Stomach smooth muscle (tissue), 2 donors: ENCODE data around the gene TSC22D1.

Source experiments
- H3K27ac ChIP-seq: one replicate; pipeline ENCODE4 v1.7.0; 2013; ENCODE audit warnings: mild to moderate bottlenecking, low read length, inconsistent platforms
- H3K27me3 ChIP-seq, 2 donors: one replicate each; pipeline ENCODE4 v1.7.0; 2013; ENCODE audit warnings: low read length in 2 of 2; ENCODE audit not compliant: insufficient read depth in 2 of 2, control insufficient read depth in 1 of 2
- H3K36me3 ChIP-seq, 2 donors: one replicate each; pipeline ENCODE4 v1.7.0; 2013; ENCODE audit warnings: low read length in 2 of 2; ENCODE audit not compliant: control insufficient read depth in 2 of 2, insufficient read depth in 2 of 2
- H3K4me1 ChIP-seq: one replicate; pipeline ENCODE4 v1.7.0; 2013; ENCODE audit warnings: low read length; ENCODE audit not compliant: control insufficient read depth, insufficient read depth
- H3K4me3 ChIP-seq, 2 donors: one replicate each; pipeline ENCODE4 v1.7.0; 2013; ENCODE audit warnings: low read length in 2 of 2
- H3K9ac ChIP-seq, 2 donors: one replicate each; pipeline ENCODE4 v1.7.0; 2013; ENCODE audit warnings: low read length in 2 of 2, mild to moderate bottlenecking in 1 of 2
- H3K9me3 ChIP-seq, 2 donors: one replicate each; pipeline ENCODE4 v1.7.0; 2013; ENCODE audit warnings: low read length in 2 of 2; ENCODE audit not compliant: control insufficient read depth in 2 of 2
- donor health status: healthy.
- donor health status: Pancreatic carcinoma.

TSC22D1 gene

DNA sequence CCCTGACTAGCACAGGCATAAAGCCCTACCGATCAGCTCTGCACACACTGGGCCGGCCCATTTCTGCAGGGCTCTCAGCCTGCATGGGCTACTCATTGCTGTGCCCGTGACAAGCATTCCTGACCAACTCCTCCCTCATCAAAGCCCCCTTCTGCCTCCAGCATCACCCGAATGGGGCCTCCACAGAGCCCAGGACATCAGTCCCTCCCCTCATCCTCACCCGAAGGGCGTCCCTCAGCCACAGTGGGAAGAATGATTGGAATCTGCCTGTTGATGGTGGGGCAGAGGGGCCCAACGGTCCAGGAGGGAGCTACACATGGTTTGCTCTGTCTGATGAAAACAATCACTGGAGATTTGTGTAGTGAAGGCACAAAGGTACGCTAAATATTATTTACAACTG, 158.7 kb downstream of the TSC22D1 start:
- H3K4me1 ChIP-seq, result no peaks in the 10 kb centered on the region
- no peaks in the 10 kb centered on the region for H3K27me3 ChIP-seq
- H3K36me3 ChIP-seq, result no peaks in the 10 kb centered on the region
- H3K27ac ChIP-seq, result no peak overlapping the region
- no peaks in the 10 kb centered on the region for H3K9me3 ChIP-seq
- H3K9ac ChIP-seq, result no peak overlapping the region
- no peak overlapping the region for H3K4me3 ChIP-seq

DNA sequence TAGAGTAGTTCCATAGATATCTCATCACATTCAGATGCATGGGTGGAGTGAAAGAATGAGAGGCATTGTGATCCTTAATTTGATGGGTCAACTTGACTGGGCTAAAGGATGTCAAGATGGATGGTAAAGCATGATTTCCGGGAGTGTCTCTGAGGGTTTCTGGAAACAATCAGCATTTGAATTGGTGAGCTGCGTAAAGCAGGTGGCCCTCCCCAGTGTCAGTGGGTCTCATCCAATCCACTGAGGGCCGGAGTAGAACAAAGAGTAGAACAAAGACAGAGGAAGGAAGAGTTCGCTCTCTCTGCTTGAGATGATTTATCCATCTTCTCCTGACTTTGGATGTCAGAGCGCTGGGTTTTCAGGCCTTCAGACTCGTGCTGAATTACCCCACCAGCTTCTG, 159.4 kb downstream of the TSC22D1 start:
- no peaks in the 10 kb centered on the region for H3K9me3 ChIP-seq
- no peak overlapping the region for H3K27ac ChIP-seq
- no peaks in the 10 kb centered on the region for H3K36me3 ChIP-seq
- no peaks in the 10 kb centered on the region for H3K27me3 ChIP-seq
- no peak overlapping the region for H3K4me3 ChIP-seq
- no peaks in the 10 kb centered on the region for H3K4me1 ChIP-seq
- no peak overlapping the region for H3K9ac ChIP-seq

DNA sequence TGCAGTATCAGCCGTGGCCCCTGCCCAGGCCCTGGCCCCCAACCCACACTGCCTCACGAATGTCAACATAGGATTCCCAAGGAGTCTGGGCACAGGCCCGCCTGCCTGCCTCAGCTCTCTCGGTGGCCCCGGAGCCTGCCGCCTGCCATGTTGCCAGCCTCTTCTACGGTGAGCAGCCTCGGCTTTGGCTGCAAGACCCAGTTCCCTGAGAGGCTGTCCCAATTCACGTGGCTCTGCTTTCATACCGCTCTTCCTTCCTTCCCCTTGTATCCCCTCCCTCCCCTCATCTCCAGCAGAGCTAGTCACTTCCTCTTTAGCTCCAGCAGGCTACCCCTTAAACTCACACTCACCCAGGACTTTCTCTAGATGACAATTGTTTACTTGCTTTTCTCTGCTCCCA, 159.8 kb downstream of the TSC22D1 start:
- Histone ChIP-seq H3K36me3 (no peaks in the 10 kb centered on the region), H3K9ac (no peak overlapping the region), H3K27ac (no peak overlapping the region), H3K27me3 (no peaks in the 10 kb centered on the region), H3K9me3 (no peaks in the 10 kb centered on the region), H3K4me3 (no peak overlapping the region), H3K4me1 (no peaks in the 10 kb centered on the region)

- Histone ChIP-seq H3K27ac (no peak overlapping the region), H3K36me3 (no peaks in the 10 kb centered on the region), H3K4me1 (no peaks in the 10 kb centered on the region), H3K9ac (no peak overlapping the region), H3K27me3 (no peaks in the 10 kb centered on the region), H3K4me3 (no peak overlapping the region), H3K9me3 (no peaks in the 10 kb centered on the region)
Observed at GRCh38 chr13:44415815-44416214, 160.3 kb downstream of the TSC22D1 start.

- Histone ChIP-seq H3K27me3 (no peaks in the 10 kb centered on the region), H3K9me3 (no peaks in the 10 kb centered on the region), H3K4me1 (no peaks in the 10 kb centered on the region), H3K36me3 (no peaks in the 10 kb centered on the region), H3K9ac (no peak overlapping the region), H3K4me3 (no peak overlapping the region), H3K27ac (no peak overlapping the region)
Observed at GRCh38 chr13:44414716-44415115, 161.4 kb downstream of the TSC22D1 start.

DNA sequence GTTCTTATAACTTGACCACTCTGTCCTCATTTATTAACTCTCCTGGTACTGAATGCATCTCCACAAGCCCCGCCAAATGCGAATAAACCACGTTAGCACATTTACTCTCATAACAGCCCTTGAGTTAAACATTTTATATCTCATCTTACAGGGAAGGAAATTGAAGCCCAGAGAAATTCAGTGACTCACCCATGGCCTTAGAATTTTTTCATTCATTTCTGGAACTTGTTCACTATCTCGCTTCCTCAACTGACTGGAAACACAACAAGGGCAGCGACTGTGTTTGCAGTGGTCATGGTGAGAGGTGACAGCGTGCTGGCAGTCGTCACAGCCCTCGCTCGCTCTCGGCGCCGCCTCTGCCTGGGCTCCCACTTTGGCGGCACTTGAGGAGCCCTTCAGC, 163.0 kb downstream of the TSC22D1 start:
- no peaks in the 10 kb centered on the region for H3K36me3 ChIP-seq
- no peak overlapping the region for H3K27ac ChIP-seq
- no peak overlapping the region for H3K4me3 ChIP-seq
- no peak overlapping the region for H3K9ac ChIP-seq
- H3K27me3 ChIP-seq, result no peaks in the 10 kb centered on the region
- no peaks in the 10 kb centered on the region for H3K9me3 ChIP-seq
- H3K4me1 ChIP-seq, result no peaks in the 10 kb centered on the region

DNA sequence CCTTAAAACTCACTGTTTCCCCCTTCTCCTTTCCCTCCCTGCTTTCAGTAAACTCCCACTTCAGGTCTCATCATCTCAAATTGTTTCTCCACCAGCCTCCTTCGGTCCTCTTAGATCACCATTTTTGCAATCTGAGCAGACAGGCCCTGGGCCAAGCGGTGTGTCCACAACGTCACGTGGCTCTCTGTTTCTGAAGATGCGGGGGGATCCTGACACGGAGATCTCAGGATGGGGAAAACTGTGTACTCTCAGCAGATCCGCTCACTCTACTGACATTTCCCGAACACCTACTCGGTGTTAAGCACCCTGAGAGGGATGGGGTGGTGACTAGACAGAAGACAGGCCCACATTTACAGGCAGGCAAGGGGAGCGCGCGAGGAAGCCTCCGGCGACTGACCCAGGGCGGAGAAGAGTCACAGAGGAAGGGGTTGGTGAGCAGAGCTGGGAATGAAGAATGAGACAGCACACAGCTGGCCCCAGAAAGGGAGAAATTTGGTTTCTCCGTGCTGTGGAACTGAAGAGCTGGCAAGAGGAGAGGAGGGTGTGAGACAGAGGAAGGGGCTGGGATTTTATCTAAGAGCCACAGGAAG, 163.7 kb downstream of the TSC22D1 start:
- H3K4me3 ChIP-seq, result no peak overlapping the region
- no peaks in the 10 kb centered on the region for H3K9me3 ChIP-seq
- no peak overlapping the region for H3K9ac ChIP-seq
- no peaks in the 10 kb centered on the region for H3K4me1 ChIP-seq
- no peaks in the 10 kb centered on the region for H3K27me3 ChIP-seq
- no peak overlapping the region for H3K27ac ChIP-seq
- no peaks in the 10 kb centered on the region for H3K36me3 ChIP-seq

DNA sequence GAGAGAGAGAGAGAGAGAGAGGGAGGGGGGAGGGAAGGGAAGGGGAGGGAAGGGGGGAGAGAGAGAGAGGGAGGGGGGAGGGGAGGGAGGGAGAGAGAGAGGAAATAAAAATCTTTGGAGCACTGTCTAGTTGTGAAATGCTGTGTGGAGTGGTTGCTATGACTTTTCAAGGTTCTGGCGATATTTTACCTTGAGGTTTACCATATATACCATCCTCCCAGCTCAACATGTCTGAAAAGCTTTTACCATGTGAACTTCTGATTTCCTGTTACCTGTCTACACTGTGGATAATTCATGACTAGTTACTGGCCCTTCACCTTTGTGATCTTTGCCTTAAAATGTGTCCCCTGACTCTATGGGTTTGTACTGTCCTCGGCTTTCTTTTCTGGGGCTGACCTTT, 164.3 kb downstream of the TSC22D1 start:
- no peaks in the 10 kb centered on the region for H3K27me3 ChIP-seq
- H3K4me1 ChIP-seq, result no peaks in the 10 kb centered on the region
- no peak overlapping the region for H3K4me3 ChIP-seq
- H3K36me3 ChIP-seq, result no peaks in the 10 kb centered on the region
- no peaks in the 10 kb centered on the region for H3K9me3 ChIP-seq
- H3K27ac ChIP-seq, result no peak overlapping the region
- H3K9ac ChIP-seq, result no peak overlapping the region

- H3K9me3 ChIP-seq, result no peaks in the 10 kb centered on the region
- no peaks in the 10 kb centered on the region for H3K4me1 ChIP-seq
- no peak overlapping the region for H3K4me3 ChIP-seq
- H3K27me3 ChIP-seq, result no peaks in the 10 kb centered on the region
- no peak overlapping the region for H3K27ac ChIP-seq
- H3K9ac ChIP-seq, result no peak overlapping the region
- H3K36me3 ChIP-seq, result no peaks in the 10 kb centered on the region
Observed at GRCh38 chr13:44410328-44410859, 165.7 kb downstream of the TSC22D1 start.

GRCh38 chr13:44409595-44409994, 166.5 kb downstream of the TSC22D1 start:
- no peaks in the 10 kb centered on the region for H3K4me1 ChIP-seq
- no peaks in the 10 kb centered on the region for H3K9me3 ChIP-seq
- no peaks in the 10 kb centered on the region for H3K27me3 ChIP-seq
- no peak overlapping the region for H3K4me3 ChIP-seq
- no peaks in the 10 kb centered on the region for H3K36me3 ChIP-seq
- no peak overlapping the region for H3K27ac ChIP-seq
- no peak overlapping the region for H3K9ac ChIP-seq

GRCh38 chr13:44407891-44408290, 168.2 kb downstream of the TSC22D1 start:
- no peak overlapping the region for H3K27ac ChIP-seq
- peaks cover 3% of the 10 kb centered on the region for H3K4me1 ChIP-seq
- no peaks in the 10 kb centered on the region for H3K9me3 ChIP-seq
- no peak overlapping the region for H3K9ac ChIP-seq
- no peak overlapping the region for H3K4me3 ChIP-seq
- no peaks in the 10 kb centered on the region for H3K36me3 ChIP-seq
- H3K27me3 ChIP-seq, result no peaks in the 10 kb centered on the region
